GM13976 (cell line): ENCODE results near the gene DNAJC3.
"Not testable (repeated sequence)": the region's sequence is repeated elsewhere in the genome, so short reads cannot be mapped to it uniquely, and the experiment has no call there.

Experiments
- DNase-seq: peaks from one replicate; pipeline ENCODE4 v3.0.0; 2012; ENCODE audit warnings: low spot score
- CTCF ChIP-seq: IDR thresholded peaks from 2 replicates; pipeline ENCODE4 v1.5.1; 2012; ENCODE audit warnings: borderline replicate concordance, mild to moderate bottlenecking; ENCODE audit not compliant: insufficient read depth; ENCODE audit errors: extremely low read depth, missing control alignments, control extremely low read depth
- in situ Hi-C: fragments of 300-500 bp; cut with MboI; formaldehyde crosslinking; loops from one replicate; pipeline ENCODE4 v1.12.0; 2022; ENCODE audit warnings: low sequenced_read_pairs, mixed read lengths, inconsistent platforms; ENCODE audit not compliant: unreplicated experiment

Gene DNAJC3

GRCh38 chr13:95706356-95706755 is 29.4 kb downstream of the DNAJC3 start:
- in situ Hi-C loops = no loop called here
- DNase-seq = no peak
- no peak for TF ChIP-seq CTCF

GRCh38 chr13:95707035-95707434 is 30.1 kb downstream of the DNAJC3 start:
- in situ Hi-C loops = no loop called here
- DNase-seq = no peak
- no peak for TF ChIP-seq CTCF

- DNase-seq = no peak
- no peak for TF ChIP-seq CTCF
- in situ Hi-C loops = no loop called here
Observed at GRCh38 chr13:95707442-95708390, 30.8 kb downstream of the DNAJC3 start.

GRCh38 chr13:95708391-95708774 is 31.4 kb downstream of the DNAJC3 start:
- in situ Hi-C loops = no loop called here
- no peak for DNase-seq
- no peak for TF ChIP-seq CTCF

GRCh38 chr13:95708811-95709500 is 32.0 kb downstream of the DNAJC3 start:
- TF ChIP-seq CTCF = no peak
- no peak for DNase-seq
- in situ Hi-C loops = no loop called here

- in situ Hi-C loops = no loop called here
- DNase-seq = no peak
- no peak for TF ChIP-seq CTCF
Observed at GRCh38 chr13:95710313-95710712, 33.4 kb downstream of the DNAJC3 start.

- in situ Hi-C loops, DNase-seq: not testable (repeated sequence)
Observed at GRCh38 chr13:95712846-95713245, 35.9 kb downstream of the DNAJC3 start.
